C4-2B (cell line): Measurements from ENCODE around the gene PTPRM.

Source experiments
- ZFX ChIP-seq: fragments of 450-650 bp; IDR thresholded peaks from 2 replicates; pipeline ENCODE4 v1.6.1; 2017
- TF ChIP-seq, protein P1 (sequence below): fragments of 450-650 bp; conservative IDR thresholded peaks from 2 replicates; pipeline ENCODE4 v1.5.1; 2017; ENCODE audit warnings: mild to moderate bottlenecking

DNA sequence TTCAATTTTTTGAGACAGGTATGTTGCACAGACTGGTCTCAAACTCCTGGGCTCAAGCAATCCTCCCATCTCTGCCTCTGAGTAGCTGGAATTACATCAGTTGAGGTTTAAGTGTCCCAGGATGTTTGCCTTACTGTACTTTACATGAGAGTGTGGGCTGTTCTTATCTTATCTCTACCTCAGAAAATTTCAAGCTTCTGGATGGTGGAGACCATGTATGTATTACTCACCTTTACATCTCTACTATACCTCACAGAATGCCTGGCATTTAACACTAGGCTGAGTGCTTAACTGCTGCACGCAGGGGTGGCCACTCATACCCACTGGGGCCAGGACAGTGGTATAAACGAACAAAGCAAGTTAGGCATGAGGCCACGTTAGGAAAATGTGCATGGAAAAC is 770.1 kb downstream of the PTPRM start:
- TF ChIP-seq, protein P1, sequence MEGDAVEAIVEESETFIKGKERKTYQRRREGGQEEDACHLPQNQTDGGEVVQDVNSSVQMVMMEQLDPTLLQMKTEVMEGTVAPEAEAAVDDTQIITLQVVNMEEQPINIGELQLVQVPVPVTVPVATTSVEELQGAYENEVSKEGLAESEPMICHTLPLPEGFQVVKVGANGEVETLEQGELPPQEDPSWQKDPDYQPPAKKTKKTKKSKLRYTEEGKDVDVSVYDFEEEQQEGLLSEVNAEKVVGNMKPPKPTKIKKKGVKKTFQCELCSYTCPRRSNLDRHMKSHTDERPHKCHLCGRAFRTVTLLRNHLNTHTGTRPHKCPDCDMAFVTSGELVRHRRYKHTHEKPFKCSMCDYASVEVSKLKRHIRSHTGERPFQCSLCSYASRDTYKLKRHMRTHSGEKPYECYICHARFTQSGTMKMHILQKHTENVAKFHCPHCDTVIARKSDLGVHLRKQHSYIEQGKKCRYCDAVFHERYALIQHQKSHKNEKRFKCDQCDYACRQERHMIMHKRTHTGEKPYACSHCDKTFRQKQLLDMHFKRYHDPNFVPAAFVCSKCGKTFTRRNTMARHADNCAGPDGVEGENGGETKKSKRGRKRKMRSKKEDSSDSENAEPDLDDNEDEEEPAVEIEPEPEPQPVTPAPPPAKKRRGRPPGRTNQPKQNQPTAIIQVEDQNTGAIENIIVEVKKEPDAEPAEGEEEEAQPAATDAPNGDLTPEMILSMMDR, result no peak
- no peak for TF ChIP-seq ZFX
